Right lobe of liver (tissue), 6 donors: Measurements from ENCODE around the gene VSTM2B. TPM values are rescaled to one million over a fixed set of nuclear protein-coding genes. Genes with fewer than 3 reads are reported as not detected.

Experiments
- ATAC-seq, 4 donors: fragments of 200-7000 bp; cut with Tn5 transposase; one replicate each; pipeline ENCODE4 v1.9.1; 2020; ENCODE audit warnings: mild to moderate bottlenecking in 4 of 4, moderate library complexity in 4 of 4
- DNase-seq, 3 donors: peaks; one replicate each; pipeline ENCODE4 v3.0.0-alpha.2; 2020
- H3K27ac ChIP-seq, 3 donors: fragments of 200-600 bp; one replicate each; pipeline ENCODE4 v1.8.0; 2022
- H3K27me3 ChIP-seq, 2 donors: fragments of 200-600 bp; one replicate each; pipeline ENCODE4 v1.8.0; 2022
- H3K36me3 ChIP-seq, 4 donors: fragments of 200-600 bp; sonication (generic) in 1 of 4; one replicate each; pipeline versions ENCODE4 v1.5.1 to v1.8.0; 2017 to 2022; ENCODE audit warnings: control low read depth in 1 of 4
- H3K4me1 ChIP-seq, 4 donors: fragments of 200-600 bp; sonication (generic) in 1 of 4; one replicate each; pipeline versions ENCODE4 v1.5.1 to v1.8.0; 2017 to 2022; ENCODE audit warnings: control low read depth in 1 of 4
- H3K4me3 ChIP-seq, 3 donors: fragments of 200-600 bp; one replicate each; pipeline ENCODE4 v1.8.0; 2022
- H3K9me3 ChIP-seq, 4 donors: fragments of 200-600 bp; sonication (generic) in 1 of 4; one replicate each; pipeline versions ENCODE4 v1.5.1 to v1.8.0; 2017 to 2022; ENCODE audit warnings: control low read depth in 1 of 4
- POLR2A ChIP-seq: fragments of 450-650 bp; IDR thresholded peaks from one replicate; pipeline ENCODE4 v1.6.1; 2017; ENCODE audit warnings: antibody characterized with exemption, mild to moderate bottlenecking
- WGBS: methylation state at CpG from one replicate; pipeline ENCODE4 v1.1.6; 2018; ENCODE audit warnings: low coverage, low lambda C conversion rate; ENCODE audit not compliant: insufficient coverage; ENCODE audit errors: missing lambda C conversion rate; 5-methylcytosine and 5-hydroxymethylcytosine counted together
- intact Hi-C, 2 donors: fragments of 100-400 bp; cut with DNase I; formaldehyde crosslinking; loops; one replicate each; pipeline versions ENCODE4 v1.11.2 to v1.14.1; 2022
- total RNA-seq, 6 experiments: library from RNA; depleted of rRNA in 2 of 6; stranded (reverse); fragments of >200 nt in 2 of 6; fragmentation: NEBNext Ultra II Directional in 3 of 6; extraction: Animal tissue kit (Norgen Biotek cat#: 25700) in 3 of 6; gene quantifications; one replicate each; pipeline versions ENCODE4 v1.1.0 to v1.2.4, GENCODE V29; 2016 to 2023
- TF ChIP-seq, protein P1 (sequence below), 4 donors: fragments of 200-600 bp in 3 of 4; fragments of 450-650 bp in 1 of 4; IDR thresholded peaks; one replicate each; pipeline versions ENCODE4 v1.5.1 to v1.8.0; 2016 to 2022; ENCODE audit warnings: antibody characterized with exemption in 4 of 4, mild to moderate bottlenecking in 2 of 4
- donor health status: DM: no; HTN: yes; CAD: no.
- donor health status: DM: no; HTN: no; CAD: no.
- donor health status: DM: no; HTN: no; CAD: no.
- donor health status: DM: no; HTN: yes; CAD: no.
- donor health status: DM: no; HTN: yes; CAD: no.

The VSTM2B gene
- total RNA-seq, 6 experiments from 2014 or later: not detected

DNA sequence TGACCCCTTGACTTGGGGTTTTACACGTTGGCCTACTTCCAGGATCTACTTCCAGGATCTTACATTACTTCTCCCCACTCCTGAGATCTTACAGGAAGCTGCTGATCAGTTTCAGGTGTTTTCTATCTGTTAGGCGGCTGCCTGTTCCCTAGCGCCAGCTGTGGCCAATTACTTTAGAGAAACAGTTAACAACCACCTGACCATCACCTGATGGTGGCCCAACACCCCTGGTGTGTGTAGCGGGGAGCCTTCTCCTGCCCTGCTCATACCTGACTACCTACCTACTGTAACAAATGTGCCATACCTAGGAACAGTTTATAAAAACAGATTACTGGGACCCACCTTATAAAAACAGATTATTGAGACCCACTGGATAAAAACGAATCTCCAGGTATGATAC lies 77.5 kb downstream of the VSTM2B start:
- Histone ChIP-seq H3K27me3 (no peaks in the 10 kb centered on the region), H3K27ac (no peak overlapping the region), H3K4me1 (peaks cover 0 to 13% (median 0%) of the 10 kb centered on the region in 4 donors), H3K9me3 (no peaks in the 10 kb centered on the region), H3K4me3 (no peak overlapping the region), H3K36me3 (no peaks in the 10 kb centered on the region)
- TF ChIP-seq, protein P1, sequence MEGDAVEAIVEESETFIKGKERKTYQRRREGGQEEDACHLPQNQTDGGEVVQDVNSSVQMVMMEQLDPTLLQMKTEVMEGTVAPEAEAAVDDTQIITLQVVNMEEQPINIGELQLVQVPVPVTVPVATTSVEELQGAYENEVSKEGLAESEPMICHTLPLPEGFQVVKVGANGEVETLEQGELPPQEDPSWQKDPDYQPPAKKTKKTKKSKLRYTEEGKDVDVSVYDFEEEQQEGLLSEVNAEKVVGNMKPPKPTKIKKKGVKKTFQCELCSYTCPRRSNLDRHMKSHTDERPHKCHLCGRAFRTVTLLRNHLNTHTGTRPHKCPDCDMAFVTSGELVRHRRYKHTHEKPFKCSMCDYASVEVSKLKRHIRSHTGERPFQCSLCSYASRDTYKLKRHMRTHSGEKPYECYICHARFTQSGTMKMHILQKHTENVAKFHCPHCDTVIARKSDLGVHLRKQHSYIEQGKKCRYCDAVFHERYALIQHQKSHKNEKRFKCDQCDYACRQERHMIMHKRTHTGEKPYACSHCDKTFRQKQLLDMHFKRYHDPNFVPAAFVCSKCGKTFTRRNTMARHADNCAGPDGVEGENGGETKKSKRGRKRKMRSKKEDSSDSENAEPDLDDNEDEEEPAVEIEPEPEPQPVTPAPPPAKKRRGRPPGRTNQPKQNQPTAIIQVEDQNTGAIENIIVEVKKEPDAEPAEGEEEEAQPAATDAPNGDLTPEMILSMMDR (IDR thresholded peaks at IDR 0.05): no peak
- no peak for TF ChIP-seq POLR2A
- DNase-seq (no peak), ATAC-seq (no peak)
- WGBS: 76% methylated on average over 5 of the region's 5 CpGs
- intact Hi-C loops: no loop called here

DNA sequence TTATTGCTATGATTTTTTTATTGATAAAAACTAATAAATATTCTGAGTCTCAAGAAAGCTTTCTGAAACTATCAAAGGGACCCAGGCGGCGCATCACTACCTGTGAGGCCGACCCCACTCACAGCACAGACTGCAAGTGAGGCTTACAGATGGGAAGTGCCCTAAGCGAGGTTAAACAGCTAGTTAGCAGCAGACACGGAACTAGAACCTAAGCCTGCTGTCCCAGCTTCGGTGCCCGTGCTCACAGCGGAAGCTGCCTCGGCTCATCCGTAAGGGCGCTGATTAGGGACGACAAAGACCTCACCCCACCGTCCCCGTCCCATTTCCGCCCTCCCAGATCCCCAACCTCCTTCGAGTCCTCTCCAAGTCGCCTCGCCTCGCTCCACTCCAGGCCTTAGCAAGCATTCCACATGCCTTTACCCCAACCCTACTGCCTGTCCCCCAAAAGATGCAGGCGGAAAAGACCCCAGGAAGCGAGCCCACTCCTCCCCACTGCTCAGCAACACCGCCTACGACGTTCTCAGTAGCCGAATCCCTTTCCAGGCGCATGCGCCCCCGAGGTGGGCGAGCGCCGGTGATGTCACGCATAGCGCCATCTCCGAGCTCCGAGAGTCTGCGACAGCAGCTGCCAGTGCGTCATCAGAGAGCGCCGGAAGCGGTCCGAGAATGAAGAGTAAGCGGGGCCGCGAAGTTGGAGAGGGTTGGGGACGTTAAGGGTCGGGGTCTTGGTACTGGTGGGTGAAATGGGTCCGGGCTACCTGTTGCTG lies 80.0 kb downstream of the VSTM2B start, which contains the start of gene POP4:
Gene POP4, plus strand, starts transcription at position 631 of the 767 bp plus-strand sequence. Its CDS starts 36 bp downstream, at position 667.
- H3K27ac ChIP-seq: peak within 1 kb of the TSS; percentile 93 to 97 (median 95)
- H3K9me3 ChIP-seq: no peaks in the 10 kb centered on the region
- H3K27me3 ChIP-seq: no peaks in the 10 kb centered on the region
- peaks cover 0 to 8% (median 0%) of the 10 kb centered on the region in 4 donors for H3K36me3 ChIP-seq
- DNase-seq (peak; percentile 97 to 98 (median 98)), ATAC-seq (peak; percentile 90 to 94 (median 92))
- TF ChIP-seq, protein P1 (IDR thresholded peaks at IDR 0.05): no peak
- peak; percentile 95 for TF ChIP-seq POLR2A
- peaks cover 0 to 13% (median 1%) of the 10 kb centered on the region in 4 donors for H3K4me1 ChIP-seq
- 0% methylated on average over 33 of the region's 47 CpGs for WGBS
- intact Hi-C loops: no loop called here
- peak within 1 kb of the TSS; percentile 92 to 94 (median 92) for H3K4me3 ChIP-seq

DNA sequence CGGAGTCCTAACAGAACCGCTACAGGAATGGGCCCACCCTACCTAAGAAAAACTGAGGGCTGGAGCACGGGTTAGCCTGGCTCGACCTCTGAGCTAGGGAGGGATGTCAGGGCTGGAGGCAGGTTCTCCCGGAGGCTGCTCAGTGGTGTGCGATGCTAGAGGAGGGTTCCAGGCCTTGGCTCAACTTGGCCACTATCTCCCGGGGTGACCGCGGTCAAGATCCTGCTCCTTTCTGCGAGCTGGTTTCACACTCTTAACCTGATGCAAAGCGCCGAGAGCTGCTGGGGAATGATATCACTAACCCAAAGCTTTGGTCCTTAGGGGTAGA lies 80.6 kb downstream of the VSTM2B start:
- DNase-seq (no peak), ATAC-seq (peak; percentile 44 to 50 (median 48))
- Histone ChIP-seq H3K27me3 (no peaks in the 10 kb centered on the region), H3K27ac (peak overlapping the region; percentile 93 to 97 (median 95)), H3K4me3 (peak overlapping the region; percentile 92 to 94 (median 92)), H3K36me3 (peaks cover 0 to 8% (median 0%) of the 10 kb centered on the region in 4 donors), H3K9me3 (no peaks in the 10 kb centered on the region), H3K4me1 (peaks cover 0 to 15% (median 3%) of the 10 kb centered on the region in 4 donors)
- intact Hi-C loops: no loop called here
- TF ChIP-seq POLR2A: no peak
- TF ChIP-seq, protein P1 (IDR thresholded peaks at IDR 0.05): no peak
- WGBS: under 1% methylated on average over 12 of the region's 12 CpGs

DNA sequence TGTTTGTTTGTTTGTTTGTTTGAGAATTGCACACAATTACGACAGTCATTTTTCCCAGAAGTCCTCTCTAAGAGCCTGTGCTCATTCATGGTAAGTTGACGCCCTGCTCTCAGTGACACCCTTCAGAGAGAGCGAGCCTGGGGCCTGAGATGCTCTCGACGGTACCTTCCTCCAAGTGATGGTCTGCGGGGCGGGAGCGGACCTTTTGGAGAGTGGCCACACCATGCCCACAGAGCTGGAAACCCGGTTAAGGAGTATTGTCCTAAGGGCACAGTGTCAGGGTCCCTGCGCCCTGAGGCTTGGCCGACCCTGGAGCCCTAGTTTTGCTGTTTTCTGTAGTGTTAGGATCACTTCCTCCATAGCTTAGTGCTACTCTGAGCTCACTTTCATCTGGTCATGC lies 83.8 kb downstream of the VSTM2B start:
- Histone ChIP-seq H3K4me1 (peaks cover 0 to 28% (median 7%) of the 10 kb centered on the region in 4 donors), H3K9me3 (no peaks in the 10 kb centered on the region), H3K36me3 (peaks cover 0 to 28% (median 11%) of the 10 kb centered on the region in 4 donors), H3K27me3 (no peaks in the 10 kb centered on the region), H3K27ac (no peak overlapping the region), H3K4me3 (no peak overlapping the region)
- intact Hi-C loops: loop anchor here (10.0 kb wide), 1 partner anchor 65 kb away; no protein-coding TSS in a partner anchor
- 85% methylated on average over 7 of the region's 11 CpGs for WGBS
- DNase-seq (no peak), ATAC-seq (no peak)
- TF ChIP-seq, protein P1 (IDR thresholded peaks at IDR 0.05): no peak
- no peak for TF ChIP-seq POLR2A
